SK-N-SH (cell line): ENCODE data around the gene DERL2. TPM values are rescaled to one million over a fixed set of nuclear protein-coding genes. Genes with fewer than 3 reads are reported as not detected.

Experiments
- CTCF ChIA-PET: fragments of 300-600, 350-600 bp; formaldehyde crosslinking; extraction: SDS; loops from one replicate; lab custom pipeline; 2021; lab: Yijun Ruan, JAX
- POLR2A ChIA-PET: fragments of 350-600 bp; sonication (Branson Sonifier 250); formaldehyde crosslinking; extraction: SDS; loops from one replicate; lab custom pipeline; 2020; ENCODE audit warnings: antibody characterized with exemption, inconsistent platforms; lab: Yijun Ruan, JAX
- DNase-seq: peaks from one replicate; pipeline ENCODE4 v3.0.0; 2012
- H2AFZ ChIP-seq: fragments of 200-600 bp; sonication (generic); 2 replicates; pipeline ENCODE4 v1.8.1; 2016; ENCODE audit warnings: antibody characterized with exemption, mild to moderate bottlenecking, low read depth
- H3F3A ChIP-seq: fragments of 200-600 bp; sonication (generic); replicated peaks from 2 replicates; pipeline ENCODE3; 2016; ENCODE audit warnings: antibody characterized with exemption, mild to moderate bottlenecking; ENCODE audit not compliant: insufficient read depth
- H3K27ac ChIP-seq, 2 experiments: fragments of 200-500 bp in 1 of 2; fragments of 200-600 bp in 1 of 2; sonication (Bioruptor generic) in 1 of 2; sonication (generic), shearing (Covaris generic) in 1 of 2; 2 replicates each; pipeline versions ENCODE4 v1.5.1 to v1.6.1; 2014 to 2016; ENCODE audit warnings: low read depth in 2 of 2, inconsistent platforms in 1 of 2, low read length in 1 of 2, mild to moderate bottlenecking in 1 of 2, mixed read lengths in 1 of 2
- H3K27me3 ChIP-seq: fragments of 200-600 bp; sonication (generic), shearing (Covaris generic); 2 replicates; pipeline ENCODE4 v1.6.1; 2016; ENCODE audit warnings: mixed run types; ENCODE audit not compliant: insufficient read depth
- H3K36me3 ChIP-seq, 2 experiments: fragments of 200-500 bp in 1 of 2; fragments of 200-600 bp in 1 of 2; sonication (Bioruptor generic) in 1 of 2; sonication (generic) in 1 of 2; replicated peaks in 1 of 2; 2 replicates each; pipeline versions ENCODE3 to v1.5.1; 2014 to 2016; ENCODE audit warnings: low read length in 1 of 2, mild to moderate bottlenecking in 1 of 2; ENCODE audit not compliant: insufficient read depth in 2 of 2, control insufficient read depth in 1 of 2
- H3K4me1 ChIP-seq, 2 experiments: fragments of 200-500 bp in 1 of 2; fragments of 200-600 bp in 1 of 2; sonication (Bioruptor generic) in 1 of 2; sonication (generic), shearing (Covaris generic) in 1 of 2; 2 replicates each; pipeline versions ENCODE4 v1.5.1 to v1.6.1; 2014 to 2016; ENCODE audit warnings: low read depth in 1 of 2, low read length in 1 of 2, mixed run types in 1 of 2; ENCODE audit not compliant: insufficient read depth in 2 of 2, control insufficient read depth in 1 of 2
- H3K4me2 ChIP-seq: fragments of 200-600 bp; sonication (generic), shearing (Covaris generic); 2 replicates; pipeline ENCODE4 v1.6.1; 2017; ENCODE audit warnings: mixed run types
- H3K4me3 ChIP-seq, 2 experiments: fragments of 200-500 bp in 1 of 2; fragments of 200-600 bp in 1 of 2; sonication (Bioruptor generic) in 1 of 2; sonication (generic), shearing (Covaris generic) in 1 of 2; 2 replicates each; pipeline versions ENCODE4 v1.5.1 to v1.8.1; 2014 to 2016; ENCODE audit warnings: low read depth in 2 of 2, inconsistent platforms in 1 of 2, low read length in 1 of 2, mild to moderate bottlenecking in 1 of 2, mixed read lengths in 1 of 2, moderate library complexity in 1 of 2
- H3K79me2 ChIP-seq: fragments of 200-600 bp; sonication (generic); 2 replicates; pipeline ENCODE4 v1.8.1; 2017; ENCODE audit warnings: mild to moderate bottlenecking; ENCODE audit not compliant: insufficient read depth
- H3K9ac ChIP-seq: fragments of 200-600 bp; sonication (generic); 2 replicates; pipeline ENCODE4 v1.6.1; 2017; ENCODE audit warnings: mixed run types
- H3K9me2 ChIP-seq: fragments of 200-600 bp; sonication (generic); 2 replicates; pipeline ENCODE4 v1.6.1; 2017; ENCODE audit warnings: mixed run types
- H3K9me3 ChIP-seq: fragments of 200-600 bp; sonication (generic); 2 replicates; pipeline ENCODE4 v1.6.1; 2017; ENCODE audit warnings: mixed run types, mild to moderate bottlenecking, moderate library complexity
- H4K20me1 ChIP-seq: fragments of 200-600 bp; sonication (generic); 2 replicates; pipeline ENCODE4 v1.6.1; 2017; ENCODE audit warnings: mild to moderate bottlenecking, mixed run types; ENCODE audit not compliant: insufficient read depth
- CHD2 ChIP-seq: fragments of 150-350 bp; IDR thresholded peaks from 2 replicates; pipeline ENCODE4 v1.6.1; 2018; ENCODE audit warnings: low read length; ENCODE audit not compliant: partially characterized antibody
- ELF1 ChIP-seq: IDR thresholded peaks from 2 replicates; pipeline ENCODE4 v1.4.0; 2012
- FOSL2 ChIP-seq: IDR thresholded peaks from 2 replicates; pipeline ENCODE4 v1.4.0; 2012; ENCODE audit warnings: low read depth, mild to moderate bottlenecking, moderate library complexity, borderline replicate concordance
- GABPA ChIP-seq: IDR thresholded peaks from 2 replicates; pipeline ENCODE4 v1.4.0; 2012; ENCODE audit warnings: low read depth, mild to moderate bottlenecking
- JUND ChIP-seq: IDR thresholded peaks from 2 replicates; pipeline ENCODE4 v1.4.0; 2012
- MEF2A ChIP-seq: IDR thresholded peaks from 2 replicates; pipeline ENCODE4 v1.4.0; 2012; ENCODE audit warnings: low read depth, borderline replicate concordance
- NRF1 ChIP-seq: IDR thresholded peaks from 2 replicates; pipeline ENCODE4 v1.6.1; 2012; ENCODE audit warnings: low read depth, mild to moderate bottlenecking, low read length
- REST ChIP-seq: IDR thresholded peaks from 2 replicates; pipeline ENCODE4 v1.6.1; 2012; ENCODE audit warnings: mild to moderate bottlenecking, low read depth, low read length, moderate library complexity
- TAF1 ChIP-seq: IDR thresholded peaks from 2 replicates; pipeline ENCODE4 v1.6.1; 2012; ENCODE audit warnings: low read depth, mild to moderate bottlenecking, low read length, moderate library complexity, borderline replicate concordance
- ZBTB33 ChIP-seq: IDR thresholded peaks from 2 replicates; pipeline ENCODE4 v1.4.0; 2012; ENCODE audit warnings: low read depth, borderline replicate concordance
- WGBS: methylation state at CpG from one replicate; pipeline ENCODE4 v1.1.6; 2017; ENCODE audit warnings: low lambda C conversion rate; 5-methylcytosine and 5-hydroxymethylcytosine counted together
- polyA plus RNA-seq, 3 experiments: library from polyadenylated mRNA; depleted of rRNA; stranded (reverse); fragments of >200 nt; gene quantifications; 2 replicates each; pipeline ENCODE4 v1.2.3, GENCODE V29; 2012
- TF ChIP-seq, protein P1 (sequence below): IDR thresholded peaks from 2 replicates; pipeline ENCODE4 v1.4.0; 2012; ENCODE audit warnings: low read depth

DERL2 gene
- polyA plus RNA-seq, 1 of the 3 experiments (the other 2 are of a cell fraction), result 42.5 TPM

DNA sequence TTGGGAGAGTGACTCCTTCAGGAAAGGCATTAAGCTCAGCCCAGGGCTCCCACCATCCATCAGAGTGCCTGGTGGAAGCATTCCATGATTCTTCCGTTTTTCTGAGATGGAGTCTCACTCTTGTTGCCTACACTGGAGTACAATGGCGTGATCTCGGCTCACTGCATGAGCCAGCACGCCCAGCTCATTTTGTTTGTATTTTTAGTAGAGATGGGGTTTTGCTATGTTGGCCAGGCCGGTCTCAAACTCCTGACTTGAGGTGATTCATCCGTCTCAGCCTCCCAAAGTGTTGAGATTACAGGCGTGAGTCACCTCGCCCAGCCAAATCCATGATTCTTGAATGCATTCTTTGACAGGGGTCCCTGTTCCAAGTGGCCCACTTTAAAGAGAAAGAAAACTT, 23.5 kb upstream of the DERL2 start:
- no peaks in the 10 kb centered on the region for H3K9me3 ChIP-seq
- no peaks in the 10 kb centered on the region for H4K20me1 ChIP-seq
- no peaks in the 10 kb centered on the region for H3K9me2 ChIP-seq
- no peak overlapping the region; the same call in 1 of the 2 replicates for H3K9ac ChIP-seq
- H3K4me3 ChIP-seq, result no peak overlapping the region
- no peaks in the 10 kb centered on the region for H3K27me3 ChIP-seq
- peaks cover 17% of the 10 kb centered on the region for H3F3A ChIP-seq
- H3K4me1 ChIP-seq, result no peaks in the 10 kb centered on the region
- H2AFZ ChIP-seq, result no peak overlapping the region
- CTCF ChIA-PET, result no interaction called here
- WGBS, result 71% methylated on average over 8 of the region's 8 CpGs
- POLR2A ChIA-PET, result no interaction called here
- H3K4me2 ChIP-seq, result no peak overlapping the region
- H3K79me2 ChIP-seq, result no peaks in the 10 kb centered on the region
- no peak for TF ChIP-seq NRF1
- no peak for TF ChIP-seq ZBTB33
- no peak for TF ChIP-seq JUND
- DNase-seq, result no peak
- H3K27ac ChIP-seq, result peak overlapping the region in 1 of 2 experiments; percentile 61; a peak in 2 of 4 replicates
- peaks cover 0 to 3% of the 10 kb centered on the region in 2 experiments for H3K36me3 ChIP-seq

GRCh38 chr17:5508810-5509209, 22.8 kb upstream of the DERL2 start:
- H3K9ac ChIP-seq, result no peak overlapping the region
- no peak for DNase-seq
- POLR2A ChIA-PET, result no interaction called here
- TF ChIP-seq, protein P1, sequence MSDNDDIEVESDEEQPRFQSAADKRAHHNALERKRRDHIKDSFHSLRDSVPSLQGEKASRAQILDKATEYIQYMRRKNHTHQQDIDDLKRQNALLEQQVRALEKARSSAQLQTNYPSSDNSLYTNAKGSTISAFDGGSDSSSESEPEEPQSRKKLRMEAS, result no peak
- H3K4me2 ChIP-seq, result no peak overlapping the region
- H3K4me1 ChIP-seq, result no peaks in the 10 kb centered on the region
- peaks cover 0 to 3% of the 10 kb centered on the region in 2 experiments for H3K36me3 ChIP-seq
- peak overlapping the region in 1 of 2 experiments; percentile 61; a peak in 2 of 4 replicates for H3K27ac ChIP-seq
- no peaks in the 10 kb centered on the region for H3K79me2 ChIP-seq
- H3K4me3 ChIP-seq, result no peak overlapping the region
- no peaks in the 10 kb centered on the region for H3K9me3 ChIP-seq
- no peaks in the 10 kb centered on the region for H3K9me2 ChIP-seq
- H3F3A ChIP-seq, result peaks cover 17% of the 10 kb centered on the region
- 69% methylated on average over 4 of the region's 4 CpGs for WGBS
- no peaks in the 10 kb centered on the region for H3K27me3 ChIP-seq
- no peaks in the 10 kb centered on the region for H4K20me1 ChIP-seq
- CTCF ChIA-PET, result no interaction called here
- H2AFZ ChIP-seq, result no peak overlapping the region

DNA sequence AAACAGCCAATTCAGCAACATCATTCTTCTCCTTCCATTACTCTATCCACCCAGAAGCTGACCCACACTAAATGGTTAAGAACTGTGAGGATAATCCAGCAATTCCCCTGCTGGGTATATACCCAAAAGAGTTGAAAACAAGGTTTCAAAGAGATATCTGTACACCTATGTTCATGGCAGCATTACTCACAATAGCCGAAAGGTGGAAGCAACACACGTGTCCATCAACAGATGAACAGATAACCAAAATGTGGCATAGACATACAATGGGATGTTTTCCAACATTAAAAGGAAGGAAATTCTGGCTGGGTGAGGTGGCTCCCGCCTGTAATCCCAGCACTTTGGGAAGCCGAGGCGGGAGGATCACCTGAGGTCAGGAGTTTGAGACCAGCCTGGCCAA, 20.3 kb upstream of the DERL2 start:
- Histone ChIP-seq H3K9me2 (no peaks in the 10 kb centered on the region), H2AFZ (no peak overlapping the region), H3K4me3 (no peak overlapping the region), H3K36me3 (no peaks in the 10 kb centered on the region), H3F3A (peaks cover 21% of the 10 kb centered on the region), H3K27ac (no peak overlapping the region), H4K20me1 (no peaks in the 10 kb centered on the region), H3K79me2 (no peaks in the 10 kb centered on the region), H3K4me1 (peaks cover 0 to 4% of the 10 kb centered on the region in 2 experiments; a peak in 2 of 4 replicates), H3K4me2 (no peak overlapping the region), H3K9ac (no peak overlapping the region), H3K9me3 (no peaks in the 10 kb centered on the region), H3K27me3 (no peaks in the 10 kb centered on the region)
- TF ChIP-seq CHD2, result no peak
- TF ChIP-seq REST, result no peak
- no peak for TF ChIP-seq ELF1
- no peak for TF ChIP-seq FOSL2
- TF ChIP-seq GABPA, result no peak
- no peak for TF ChIP-seq MEF2A
- TF ChIP-seq TAF1, result no peak
- no peak for TF ChIP-seq JUND
- CTCF ChIA-PET, result interaction anchor here (0.9 kb wide), 1 partner anchor 67 kb away, joined by 3 read pairs; the partner anchor contains the start of gene C1QBP
- POLR2A ChIA-PET, result no interaction called here
- no peak for DNase-seq
- 86% methylated on average over 5 of the region's 5 CpGs for WGBS
